Stimulated activated CD8-positive, alpha-beta memory T cell treated with anti-CD3 and anti-CD28 coated beads, Interleukin-15, amount 100 ng/mL, for 4 hours (primary cell): Measurements from ENCODE around the gene OR51M1.

ENCODE experiments used
- DNase-seq, 2 donors: peaks; one replicate each; pipeline ENCODE4 v3.0.0-alpha.2; 2020; ENCODE audit warnings: low read depth in 2 of 2

OR51M1 gene

DNA sequence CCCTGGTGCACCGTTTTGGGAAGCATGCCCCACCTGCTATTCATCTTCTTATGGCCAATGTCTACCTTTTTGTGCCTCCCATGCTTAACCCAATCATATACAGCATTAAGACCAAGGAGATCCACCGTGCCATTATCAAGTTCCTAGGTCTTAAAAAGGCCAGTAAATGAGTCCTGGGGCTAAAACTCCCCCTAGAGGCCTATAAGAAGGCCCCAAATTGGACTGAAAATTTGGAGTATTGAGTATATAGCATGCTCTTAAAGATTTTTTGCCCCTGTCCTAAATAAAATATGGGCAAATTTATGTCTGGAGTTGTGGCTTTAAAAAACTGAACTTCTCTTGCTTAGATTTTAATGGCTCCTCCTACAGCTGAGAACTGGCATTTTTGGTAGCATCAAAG, 6.6 kb downstream of the OR51M1 start:
- no peak for DNase-seq

GRCh38 chr11:5394091-5394490, 10.5 kb downstream of the OR51M1 start:
- no peak for DNase-seq

DNA sequence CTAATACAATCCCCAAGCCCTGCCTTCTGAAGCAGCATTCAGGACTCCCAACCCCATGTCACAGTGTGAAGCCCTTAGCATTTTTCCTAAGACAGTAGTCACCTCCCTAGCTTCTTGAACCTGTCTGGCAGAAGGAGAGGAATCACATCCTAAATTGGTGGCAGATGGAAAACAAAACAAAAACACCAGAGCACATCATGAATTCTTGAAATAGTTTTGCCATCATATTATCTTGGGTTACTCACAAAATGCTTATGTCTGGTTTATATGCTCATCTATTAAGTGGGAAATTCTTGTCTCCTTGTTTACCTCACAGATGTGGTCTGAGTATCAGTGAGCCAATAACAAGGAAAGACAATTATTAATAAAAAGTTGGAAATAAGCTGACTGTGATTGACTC, 15.3 kb downstream of the OR51M1 start:
- no peak for DNase-seq

GRCh38 chr11:5405173-5405572, 21.6 kb downstream of the OR51M1 start:
- no peak for DNase-seq

- no peak for DNase-seq
These were observed 37.4 kb downstream of the OR51M1 start for GRCh38 chr11:5420993-5421392.

GRCh38 chr11:5421811-5422210, 38.2 kb downstream of the OR51M1 start, which contains the start of gene OR51Q1:
Gene OR51Q1, plus strand, starts transcription at chr11:5422111. Its CDS starts 90 bp downstream, at chr11:5422201.
- no peak for DNase-seq

- no peak for DNase-seq
These were observed 39.5 kb downstream of the OR51M1 start for GRCh38 chr11:5423131-5423530.

GRCh38 chr11:5441414-5441813, 57.8 kb downstream of the OR51M1 start, which contains the start of gene OR51I1:
Gene OR51I1, minus strand, starts transcription at chr11:5441514. Its CDS starts 0 bp downstream, at chr11:5441514.
- no peak for DNase-seq
